H1 (cell line): ENCODE data around the gene KHDC1L. TPM values are rescaled to one million over a fixed set of nuclear protein-coding genes. Genes with fewer than 3 reads are reported as not detected.

Experiments
- CTCF ChIA-PET: fragments of 300-600 bp; sonication (Branson Sonifier 250); formaldehyde crosslinking; loops from one replicate; lab custom pipeline; 2021; ENCODE audit not compliant: partially characterized antibody; lab: Charles Lee
- POLR2A ChIA-PET: fragments of 300-600 bp; sonication (Branson Sonifier 250); formaldehyde crosslinking; loops from one replicate; lab custom pipeline; 2021; ENCODE audit warnings: inconsistent platforms; ENCODE audit not compliant: partially characterized antibody; lab: Charles Lee
- DNase-seq, 2 experiments: peaks; one replicate each; pipeline versions ENCODE4 v3.0.0 to v3.0.0-alpha.2; 2010 to 2022; ENCODE audit warnings: low spot score in 2 of 2, low read depth in 1 of 2, mixed read lengths in 1 of 2
- FAIRE-seq: peaks from 2 replicates; lab custom pipeline; 2011; peaks lifted over from hg19 to GRCh38; lab: Jason Lieb, UNC
- H2AFZ ChIP-seq: 2 replicates; pipeline ENCODE4 v1.8.1; 2012; ENCODE audit warnings: low read length, inconsistent platforms
- H2AK5ac ChIP-seq: 2 replicates; pipeline ENCODE4 v1.6.1; 2013; ENCODE audit warnings: low read depth, low read length
- H2BK120ac ChIP-seq: replicated peaks from 2 replicates; pipeline ENCODE3; 2013; ENCODE audit warnings: low read depth, low read length, inconsistent platforms
- H2BK12ac ChIP-seq: 2 replicates; pipeline ENCODE4 v1.6.1; 2013; ENCODE audit warnings: low read depth, low read length
- H2BK15ac ChIP-seq: 2 replicates; pipeline ENCODE4 v1.6.1; 2013; ENCODE audit warnings: low read length
- H2BK20ac ChIP-seq: 2 replicates; pipeline ENCODE4 v1.6.1; 2013; ENCODE audit warnings: low read length
- H2BK5ac ChIP-seq: 2 replicates; pipeline ENCODE4 v1.6.1; 2013; ENCODE audit warnings: low read depth, low read length
- H3K14ac ChIP-seq: 2 replicates; pipeline ENCODE4 v1.6.1; 2013; ENCODE audit warnings: inconsistent platforms; ENCODE audit not compliant: insufficient read length
- H3K18ac ChIP-seq: 2 replicates; pipeline ENCODE4 v1.6.1; 2013; ENCODE audit warnings: low read length; ENCODE audit errors: extremely low read depth
- H3K23ac ChIP-seq: 2 replicates; pipeline ENCODE4 v1.6.1; 2013; ENCODE audit warnings: inconsistent platforms; ENCODE audit not compliant: insufficient read length
- H3K23me2 ChIP-seq: 2 replicates; pipeline ENCODE4 v1.6.1; 2013; ENCODE audit warnings: low read depth, low read length
- H3K27ac ChIP-seq: 2 replicates; pipeline ENCODE4 v1.6.1; 2011; ENCODE audit warnings: low read depth, low read length, inconsistent platforms
- H3K27me3 ChIP-seq, 4 experiments: replicated peaks in 1 of 4; 1 replicate in 1 of 4; 2 replicates in 3 of 4; pipeline versions ENCODE4 v1.6.1 to v1.8.1; 2011 to 2013; ENCODE audit warnings: low read length in 3 of 4, mild to moderate bottlenecking in 3 of 4, inconsistent platforms in 2 of 4, mixed read lengths in 2 of 4, moderate library complexity in 1 of 4; ENCODE audit not compliant: control insufficient read depth in 3 of 4, insufficient read depth in 3 of 4; ENCODE audit errors: extremely low read depth in 1 of 4
- H3K36me3 ChIP-seq, 4 experiments: 2 replicates each; pipeline versions ENCODE4 v1.6.1 to v1.8.1; 2011 to 2013; ENCODE audit warnings: mild to moderate bottlenecking in 4 of 4, low read length in 3 of 4, moderate library complexity in 2 of 4, control low read depth in 1 of 4, inconsistent platforms in 1 of 4; ENCODE audit not compliant: insufficient read depth in 4 of 4, control insufficient read depth in 2 of 4
- H3K4ac ChIP-seq: replicated peaks from 2 replicates; pipeline ENCODE3; 2013; ENCODE audit warnings: low read length, low read depth, mixed read lengths, inconsistent platforms; ENCODE audit not compliant: insufficient read length
- H3K4me1 ChIP-seq, 4 experiments: replicated peaks in 1 of 4; 1 replicate in 1 of 4; 2 replicates in 3 of 4; pipeline versions ENCODE4 v1.6.1 to v1.8.1; 2011 to 2013; ENCODE audit warnings: low read length in 3 of 4, inconsistent platforms in 2 of 4, mixed read lengths in 1 of 4; ENCODE audit not compliant: insufficient read depth in 4 of 4, control insufficient read depth in 3 of 4
- H3K4me2 ChIP-seq, 2 experiments: 2 replicates each; pipeline versions ENCODE4 v1.6.1 to v1.8.1; 2011 to 2013; ENCODE audit warnings: low read depth in 2 of 2, low read length in 2 of 2, control low read depth in 1 of 2, inconsistent platforms in 1 of 2, mild to moderate bottlenecking in 1 of 2; ENCODE audit not compliant: insufficient read depth in 1 of 2
- H3K4me3 ChIP-seq, 4 experiments: fragments of 200-600, 300-600 bp in 1 of 4; sonication (generic), shearing (Covaris generic), sonication (Bioruptor Twin) in 1 of 4; 2 replicates each; pipeline versions ENCODE4 v1.5.1 to v1.8.1; 2011 to 2016; ENCODE audit warnings: low read length in 4 of 4, low read depth in 3 of 4, control low read depth in 2 of 4, inconsistent platforms in 2 of 4, mild to moderate bottlenecking in 2 of 4, mixed read lengths in 1 of 4, moderate library complexity in 1 of 4; ENCODE audit not compliant: insufficient read depth in 2 of 4; ENCODE audit errors: extremely low read depth in 1 of 4
- H3K56ac ChIP-seq: replicated peaks from 2 replicates; pipeline ENCODE3; 2013; ENCODE audit warnings: low read depth, mild to moderate bottlenecking, mixed read lengths, low read length, inconsistent platforms; ENCODE audit not compliant: insufficient read length
- H3K79me1 ChIP-seq: 2 replicates; pipeline ENCODE4 v1.6.1; 2013; ENCODE audit warnings: low read depth, low read length, control low read depth
- H3K79me2 ChIP-seq, 2 experiments: 2 replicates each; pipeline versions ENCODE4 v1.6.1 to v1.8.1; 2012 to 2013; ENCODE audit warnings: low read length in 2 of 2, mild to moderate bottlenecking in 2 of 2, inconsistent platforms in 1 of 2; ENCODE audit not compliant: insufficient read depth in 2 of 2, control insufficient read depth in 1 of 2
- H3K9ac ChIP-seq, 4 experiments: replicated peaks in 1 of 4; 1 replicate in 1 of 4; 2 replicates in 3 of 4; pipeline versions ENCODE4 v1.6.1 to v1.8.1; 2011 to 2013; ENCODE audit warnings: low read depth in 3 of 4, low read length in 3 of 4, control low read depth in 2 of 4, mild to moderate bottlenecking in 2 of 4, moderate library complexity in 2 of 4, inconsistent platforms in 1 of 4; ENCODE audit errors: extremely low read depth in 1 of 4
- H3K9me3 ChIP-seq, 2 experiments: 2 replicates each; pipeline versions ENCODE4 v1.6.1 to v1.8.1; 2012 to 2013; ENCODE audit warnings: mild to moderate bottlenecking in 2 of 2, moderate library complexity in 2 of 2, control low read depth in 1 of 2, inconsistent platforms in 1 of 2, low read depth in 1 of 2, low read length in 1 of 2, mixed read lengths in 1 of 2; ENCODE audit not compliant: insufficient read depth in 2 of 2
- H4K20me1 ChIP-seq, 2 experiments: replicated peaks in 1 of 2; 2 replicates each; pipeline versions ENCODE3 to v1.8.1; 2011 to 2013; ENCODE audit warnings: inconsistent platforms in 2 of 2, low read length in 2 of 2, mild to moderate bottlenecking in 1 of 2; ENCODE audit not compliant: insufficient read depth in 2 of 2, control insufficient read depth in 1 of 2
- H4K5ac ChIP-seq: 2 replicates; pipeline ENCODE4 v1.6.1; 2013; ENCODE audit warnings: low read length, low read depth, mixed read lengths, inconsistent platforms; ENCODE audit not compliant: insufficient read length
- H4K8ac ChIP-seq: 2 replicates; pipeline ENCODE4 v1.8.0; 2013; ENCODE audit warnings: mild to moderate bottlenecking, moderate library complexity, low read length, inconsistent platforms; ENCODE audit not compliant: insufficient read depth; ENCODE audit errors: extremely low read depth
- H4K91ac ChIP-seq: replicated peaks from 2 replicates; pipeline ENCODE3; 2013; ENCODE audit warnings: low read length, mixed read lengths, inconsistent platforms; ENCODE audit not compliant: insufficient read length
- CBX5 ChIP-seq: fragments of 300-800, 300-1000 bp; sonication (generic); IDR thresholded peaks from 2 replicates; pipeline ENCODE4 v1.7.1; 2016; ENCODE audit warnings: antibody characterized with exemption, low read length, low read depth
- CTCF ChIP-seq, 3 experiments: IDR thresholded peaks; 1 replicate in 2 of 3; 2 replicates in 1 of 3; pipeline versions ENCODE4 v1.5.1 to v1.6.1; 2011; ENCODE audit warnings: low read length in 3 of 3, mild to moderate bottlenecking in 3 of 3, inconsistent platforms in 2 of 3, low read depth in 1 of 3, moderate library complexity in 1 of 3; ENCODE audit not compliant: insufficient read depth in 1 of 3; ENCODE audit errors: control extremely low read depth in 1 of 3
- GABPA ChIP-seq: IDR thresholded peaks from 2 replicates; pipeline ENCODE4 v1.6.1; 2011; ENCODE audit warnings: mild to moderate bottlenecking, low read length, moderate library complexity, borderline replicate concordance; ENCODE audit not compliant: insufficient read depth
- GTF2F1 ChIP-seq: IDR thresholded peaks from 2 replicates; pipeline ENCODE4 v1.6.1; 2012; ENCODE audit warnings: low read depth, low read length, improper control_type of control experiment, borderline replicate concordance
- MAX ChIP-seq: IDR thresholded peaks from 2 replicates; pipeline ENCODE4 v1.6.1; 2012; ENCODE audit warnings: inconsistent platforms
- NRF1 ChIP-seq: IDR thresholded peaks from 2 replicates; pipeline ENCODE4 v1.6.1; 2011; ENCODE audit warnings: mild to moderate bottlenecking, low read depth, low read length, improper control_type of control experiment
- POLR2A ChIP-seq, 2 experiments: IDR thresholded peaks; 1 replicate in 1 of 2; 2 replicates in 1 of 2; pipeline ENCODE4 v1.6.1; 2011; ENCODE audit warnings: low read depth in 2 of 2, low read length in 2 of 2, mild to moderate bottlenecking in 2 of 2; ENCODE audit errors: control extremely low read depth in 1 of 2
- RXRA ChIP-seq: IDR thresholded peaks from 2 replicates; pipeline ENCODE4 v1.6.1; 2011; ENCODE audit warnings: low read depth, mild to moderate bottlenecking, low read length, moderate library complexity; ENCODE audit not compliant: insufficient read depth
- SIRT6 ChIP-seq: IDR thresholded peaks from one replicate; pipeline ENCODE4 v1.7.1; 2012; ENCODE audit warnings: low read length, inconsistent platforms
- SP2 ChIP-seq: IDR thresholded peaks from 2 replicates; pipeline ENCODE4 v1.6.1; 2012; ENCODE audit warnings: mild to moderate bottlenecking, low read length, inconsistent platforms
- SRF ChIP-seq: IDR thresholded peaks from 2 replicates; pipeline ENCODE4 v1.6.1; 2011; ENCODE audit warnings: mild to moderate bottlenecking, low read depth, low read length, moderate library complexity
- TCF12 ChIP-seq: IDR thresholded peaks from 2 replicates; pipeline ENCODE4 v1.6.1; 2011; ENCODE audit warnings: low read depth, mild to moderate bottlenecking, low read length
- WGBS, 2 experiments: shearing (Covaris generic) in 1 of 2; methylation state at CpG; one replicate each; pipeline versions ENCODE4 v1.1.6 to v1.1.7; 2013 to 2015; ENCODE audit warnings: low lambda C conversion rate in 2 of 2, mixed read lengths in 2 of 2, inconsistent platforms in 1 of 2, low coverage in 1 of 2, missing lambda C conversion rate in 1 of 2; ENCODE audit not compliant: insufficient replicate concordance in 2 of 2, insufficient coverage in 1 of 2, insufficient read length in 1 of 2; ENCODE audit errors: extremely low coverage in 1 of 2, missing lambda C conversion rate in 1 of 2; 5-methylcytosine and 5-hydroxymethylcytosine counted together
- polyA plus RNA-seq, 7 experiments: library from polyadenylated mRNA; depleted of rRNA in 3 of 7; stranded (reverse) in 5 of 7; unstranded in 2 of 7; fragments of >200 nt in 5 of 7; fragments of 200-250 nt in 2 of 7; gene quantifications; 1 replicate in 5 of 7; 2 replicates in 1 of 7; 4 replicates in 1 of 7; pipeline versions ENCODE4 v1.2.1 to v1.2.3, GENCODE V29; 2011 to 2013; ENCODE audit warnings: missing spikeins in 2 of 7, mixed read lengths in 2 of 7
- total RNA-seq: library from RNA; stranded (reverse); fragmentation: NEBNext Ultra II Directional; extraction: Animal tissue kit (Norgen Biotek cat#: 25700); gene quantifications from 2 replicates; pipeline ENCODE4 v1.2.1, GENCODE V29; 2021

KHDC1L gene
- total and polyA plus RNA-seq, 2 of the 8 experiments (the other 6 are each of a cell fraction or from before 2014, with no cell fraction given), result 0.14 TPM; not detected in 1

- H3K79me2 ChIP-seq, result no peaks in the 10 kb centered on the region
- no peak overlapping the region for H3K14ac ChIP-seq
- H3K23ac ChIP-seq, result no peak overlapping the region
- H3K27ac ChIP-seq, result no peak overlapping the region
- no peak overlapping the region for H2AK5ac ChIP-seq
- CTCF ChIA-PET, result interaction anchor here (0.6 kb wide), 1 partner anchor 36 kb away, joined by 4 read pairs; no protein-coding TSS in a partner anchor
- peaks cover 3 to 12% of the 10 kb centered on the region in 2 experiments; a peak in 3 of 4 replicates for H3K9me3 ChIP-seq
- H2BK120ac ChIP-seq, result no peak overlapping the region
- peaks cover 0 to 4% (median 0%) of the 10 kb centered on the region in 4 experiments; a peak in 1 of 7 replicates for H3K4me1 ChIP-seq
- no peak overlapping the region for H2BK20ac ChIP-seq
- H3K23me2 ChIP-seq, result no peaks in the 10 kb centered on the region
- H2BK15ac ChIP-seq, result no peak overlapping the region
- H4K8ac ChIP-seq, result no peak overlapping the region
- POLR2A ChIA-PET, result no interaction called here
- H3K27me3 ChIP-seq, result no peaks in the 10 kb centered on the region
- H2AFZ ChIP-seq, result no peak overlapping the region
- no peak overlapping the region for H4K91ac ChIP-seq
- FAIRE-seq (no peak), DNase-seq (no peak)
- H2BK12ac ChIP-seq, result no peak overlapping the region
- H3K4ac ChIP-seq, result no peak overlapping the region
- no peak overlapping the region for H2BK5ac ChIP-seq
- H3K18ac ChIP-seq, result no peak overlapping the region
- no peaks in the 10 kb centered on the region for H3K79me1 ChIP-seq
- H3K4me2 ChIP-seq, result no peak overlapping the region
- no peaks in the 10 kb centered on the region for H4K20me1 ChIP-seq
- no peak overlapping the region for H3K9ac ChIP-seq
- H3K4me3 ChIP-seq, result no peak overlapping the region
- no peaks in the 10 kb centered on the region for H3K36me3 ChIP-seq
- H3K56ac ChIP-seq, result no peak overlapping the region
- no peak overlapping the region for H4K5ac ChIP-seq
- WGBS, 2 experiments, result 96% methylated on average over 3 of the region's 3 CpGs; no CpG with 5 or more reads in 1 of the 2 experiments
- TF ChIP-seq SIRT6, result no peak
- no peak for TF ChIP-seq CTCF (IDR thresholded peaks at IDR 0.05; ENCODE audit: control extremely low read depth in 1 of 3, insufficient read depth in 1 of 3, low read depth in 1 of 3, low read length in 3 of 3)
- no peak for TF ChIP-seq GTF2F1
- TF ChIP-seq GABPA, result no peak
- no peak for TF ChIP-seq POLR2A (IDR thresholded peaks at IDR 0.05; ENCODE audit: control extremely low read depth in 1 of 2, low read depth in 2 of 2, low read length in 2 of 2)
- no peak for TF ChIP-seq RXRA
- TF ChIP-seq SP2, result no peak
- TF ChIP-seq CBX5, result no peak
- TF ChIP-seq TCF12, result no peak
- no peak for TF ChIP-seq MAX
- TF ChIP-seq SRF, result no peak
- TF ChIP-seq NRF1, result no peak
Observed at GRCh38 chr6:73207221-73207837, 18.0 kb downstream of the KHDC1L start.
